ENCODE data around the gene TMEM217.

DNA sequence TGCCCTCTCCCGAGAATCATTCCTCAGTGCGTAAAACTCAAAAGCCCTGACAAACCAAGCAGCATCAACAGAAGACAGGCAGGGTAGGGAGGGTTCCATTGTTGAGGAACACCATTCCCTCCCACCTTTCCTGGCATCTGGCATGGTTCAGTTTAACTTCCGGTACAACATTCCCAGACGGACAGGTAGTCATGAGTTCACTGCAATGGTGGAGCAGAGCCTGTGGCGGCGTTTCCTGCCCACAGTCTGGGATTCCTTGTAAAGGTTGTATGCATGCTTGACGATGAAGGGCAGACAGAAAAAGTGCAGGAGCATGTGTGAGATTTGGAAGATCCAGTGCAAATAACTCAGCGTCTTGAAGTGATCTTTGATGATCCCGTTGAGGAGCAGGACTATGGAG lies 45.7 kb downstream of the TMEM217 start:
- TF ChIP-seq, protein P1, sequence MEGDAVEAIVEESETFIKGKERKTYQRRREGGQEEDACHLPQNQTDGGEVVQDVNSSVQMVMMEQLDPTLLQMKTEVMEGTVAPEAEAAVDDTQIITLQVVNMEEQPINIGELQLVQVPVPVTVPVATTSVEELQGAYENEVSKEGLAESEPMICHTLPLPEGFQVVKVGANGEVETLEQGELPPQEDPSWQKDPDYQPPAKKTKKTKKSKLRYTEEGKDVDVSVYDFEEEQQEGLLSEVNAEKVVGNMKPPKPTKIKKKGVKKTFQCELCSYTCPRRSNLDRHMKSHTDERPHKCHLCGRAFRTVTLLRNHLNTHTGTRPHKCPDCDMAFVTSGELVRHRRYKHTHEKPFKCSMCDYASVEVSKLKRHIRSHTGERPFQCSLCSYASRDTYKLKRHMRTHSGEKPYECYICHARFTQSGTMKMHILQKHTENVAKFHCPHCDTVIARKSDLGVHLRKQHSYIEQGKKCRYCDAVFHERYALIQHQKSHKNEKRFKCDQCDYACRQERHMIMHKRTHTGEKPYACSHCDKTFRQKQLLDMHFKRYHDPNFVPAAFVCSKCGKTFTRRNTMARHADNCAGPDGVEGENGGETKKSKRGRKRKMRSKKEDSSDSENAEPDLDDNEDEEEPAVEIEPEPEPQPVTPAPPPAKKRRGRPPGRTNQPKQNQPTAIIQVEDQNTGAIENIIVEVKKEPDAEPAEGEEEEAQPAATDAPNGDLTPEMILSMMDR (IDR thresholded peaks at IDR 0.05): no peak
- no peak for TF ChIP-seq POLR2A (IDR thresholded peaks at IDR 0.05)

All from testis (tissue), 2 donors.